HG03175 (cell line): ENCODE data around the gene CDS2.

Experiments used
- ATAC-seq: cut with Tn5 transposase; IDR thresholded peaks from one replicate; pipeline ENCODE4 v1.9.1; 2021; ENCODE audit warnings: mild to moderate bottlenecking, moderate library complexity; ENCODE audit not compliant: unreplicated experiment

Gene CDS2

DNA sequence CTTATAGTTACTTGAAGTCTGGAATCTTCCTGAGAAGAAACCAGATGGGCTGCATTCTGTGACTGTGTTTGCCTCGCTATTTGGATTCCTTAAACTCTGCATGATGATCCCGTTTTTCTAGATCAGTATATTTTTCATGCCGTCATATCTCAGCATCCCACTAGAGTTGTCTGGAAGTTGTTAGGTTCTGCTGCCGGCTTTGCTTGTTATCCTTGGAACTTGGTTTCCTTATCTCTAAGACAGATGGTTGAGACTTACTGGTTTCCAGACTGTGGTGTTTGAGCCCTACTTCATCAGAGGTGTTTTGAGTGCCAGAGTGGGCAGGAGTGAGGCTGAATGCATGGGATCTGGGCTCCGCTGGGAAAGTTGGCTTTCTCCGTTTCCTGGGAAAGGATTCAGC lies 50.3 kb downstream of the CDS2 start:
- ATAC-seq = no peak

DNA sequence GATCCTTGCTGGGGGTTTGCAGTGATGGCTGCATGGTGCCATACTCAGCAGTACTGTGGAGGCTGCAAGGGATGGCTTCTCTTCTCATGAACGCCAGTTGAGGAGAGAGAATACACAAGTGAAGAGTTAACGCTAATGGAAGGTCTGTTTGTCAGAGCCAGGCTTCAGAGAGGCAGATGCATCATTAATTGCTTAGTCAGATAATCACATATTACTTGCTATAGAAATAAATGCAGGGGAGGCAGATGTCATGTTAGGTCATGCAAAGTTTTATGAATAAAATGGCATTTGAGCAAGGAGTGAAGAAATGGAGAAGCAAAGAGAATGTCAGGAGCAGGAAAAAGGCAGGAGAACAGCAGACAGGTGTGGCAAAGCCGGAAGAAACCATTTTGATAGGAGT lies 51.2 kb downstream of the CDS2 start:
- no peak for ATAC-seq

- no peak for ATAC-seq
These were observed 53.6 kb downstream of the CDS2 start for GRCh38 chr20:5180421-5180820.

DNA sequence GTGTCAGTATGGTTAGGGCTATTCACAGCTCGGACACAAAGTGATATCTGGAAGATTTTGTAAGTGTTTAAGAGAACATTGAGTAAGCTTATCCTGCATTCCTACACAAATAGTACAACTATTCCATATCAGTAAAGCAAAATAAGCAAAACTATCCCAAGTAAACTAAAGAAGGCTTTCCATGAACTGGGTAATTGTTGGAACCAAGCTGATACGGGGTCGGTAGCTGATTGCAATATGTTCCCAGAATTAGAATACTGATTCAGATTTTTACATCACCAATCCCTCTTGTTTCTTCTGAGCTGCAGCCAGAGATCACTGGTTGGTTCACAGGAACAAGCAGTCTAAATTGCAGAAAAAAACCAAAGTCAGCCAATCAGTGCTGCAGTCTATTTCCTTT lies 54.1 kb downstream of the CDS2 start:
- ATAC-seq = no peak

- ATAC-seq = no peak
These were observed 54.7 kb downstream of the CDS2 start for GRCh38 chr20:5181492-5181891.

- no peak for ATAC-seq
These were observed 55.1 kb downstream of the CDS2 start for GRCh38 chr20:5181958-5182357.

DNA sequence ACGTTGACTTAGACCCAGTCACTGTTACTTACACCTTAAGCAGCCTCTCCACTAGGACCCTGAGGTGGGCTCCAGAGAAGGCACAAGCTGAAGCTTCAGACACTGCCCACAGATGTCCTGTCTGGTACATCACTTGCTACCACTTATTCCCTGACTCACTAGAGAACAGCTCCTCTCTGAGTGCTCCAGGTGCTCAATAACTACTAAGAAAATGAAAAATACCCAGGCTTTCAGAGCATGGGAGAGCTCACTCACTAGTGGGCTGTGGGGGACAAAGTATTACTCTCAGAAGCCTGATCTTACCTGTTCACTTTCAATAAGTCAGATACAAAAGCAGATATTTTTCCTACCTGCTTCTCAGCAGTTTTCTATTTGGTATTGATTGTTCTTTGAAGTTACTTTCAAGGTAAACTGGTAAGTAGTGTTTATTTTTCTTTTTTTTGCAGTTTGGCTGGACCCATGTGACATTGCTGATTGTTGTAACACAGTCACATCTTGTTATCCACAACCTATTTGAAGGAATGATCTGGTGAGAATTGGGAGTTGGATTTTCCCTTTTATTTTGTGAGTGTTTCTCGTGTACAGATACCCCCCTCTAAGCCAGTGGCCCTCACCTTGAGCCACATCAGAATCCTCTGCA lies 55.9 kb downstream of the CDS2 start:
- ATAC-seq = no peak

DNA sequence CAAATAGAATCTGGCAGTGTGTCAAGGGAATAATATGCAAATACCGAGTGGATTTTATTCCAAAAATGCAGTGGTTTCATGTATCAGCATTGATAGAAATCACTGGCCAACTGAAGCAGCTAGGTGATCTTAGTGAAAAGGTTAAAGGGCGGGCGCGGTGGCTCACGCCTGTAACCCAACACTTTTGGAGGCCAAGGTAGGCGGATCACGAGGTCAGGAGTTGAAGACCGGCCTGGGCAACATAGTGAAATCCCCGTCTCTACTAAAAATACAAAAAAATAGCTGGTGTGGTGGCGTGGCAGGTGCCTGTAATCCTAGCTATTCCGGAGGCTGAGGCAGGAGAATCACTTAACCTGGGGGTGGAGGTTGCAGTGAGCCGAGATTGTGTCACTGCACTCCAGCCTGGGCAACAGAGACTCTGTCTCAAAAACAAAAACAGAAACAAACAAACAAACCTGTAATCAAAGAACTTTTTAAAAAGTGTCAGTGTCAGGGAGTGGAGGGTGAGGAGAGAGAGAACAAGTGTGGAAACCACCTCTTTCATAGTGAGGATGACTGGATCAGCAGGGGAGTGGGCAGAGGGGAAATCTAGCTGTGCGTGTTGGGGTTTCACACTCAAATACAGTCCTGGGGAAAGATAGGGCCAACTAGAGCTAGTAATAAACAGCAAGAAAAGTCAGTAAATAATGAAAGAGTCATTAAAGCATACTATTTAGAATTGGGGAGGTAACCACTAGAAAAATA lies 57.1 kb downstream of the CDS2 start:
- ATAC-seq = no peak

DNA sequence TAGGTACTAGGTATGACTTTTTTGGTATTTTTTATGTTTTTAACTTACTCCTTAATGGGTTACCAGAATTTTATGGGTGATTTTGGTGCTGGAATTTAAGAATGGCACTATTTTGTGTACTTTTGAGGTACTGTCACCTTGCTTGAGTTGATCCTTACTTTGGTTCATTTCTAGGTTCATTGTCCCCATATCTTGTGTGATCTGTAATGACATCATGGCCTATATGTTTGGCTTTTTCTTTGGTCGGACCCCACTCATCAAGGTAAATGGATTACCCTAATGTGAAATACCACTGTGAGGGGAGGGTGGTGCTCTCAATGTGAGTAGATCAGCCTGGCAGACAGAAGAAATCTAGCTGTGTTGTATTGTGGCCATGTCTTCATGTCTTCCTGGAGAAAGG lies 57.9 kb downstream of the CDS2 start:
- ATAC-seq = no peak

- no peak for ATAC-seq
These were observed 60.3 kb downstream of the CDS2 start for GRCh38 chr20:5187122-5187521.

DNA sequence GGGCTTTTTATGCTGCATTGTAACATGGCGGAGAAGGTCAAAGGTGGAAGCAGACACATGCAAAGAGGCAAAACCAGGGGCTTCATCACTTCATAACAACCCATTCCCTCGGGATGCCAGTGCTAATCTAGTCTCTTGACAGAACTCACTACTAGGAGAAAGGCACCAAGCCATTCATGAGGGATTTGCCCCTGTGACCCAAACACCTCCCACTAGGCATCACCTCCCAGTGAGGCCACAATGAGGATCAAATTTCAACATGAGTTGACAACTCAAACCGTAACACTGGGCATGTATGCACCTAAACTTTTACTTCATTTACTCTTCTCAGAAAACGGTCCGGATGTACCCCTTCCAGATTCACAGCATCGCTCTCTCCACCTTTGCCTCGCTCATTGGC lies 61.9 kb downstream of the CDS2 start:
- ATAC-seq = no peak

GRCh38 chr20:5189917-5190316 lies 63.1 kb downstream of the CDS2 start:
- no peak for ATAC-seq

- ATAC-seq = no peak
These were observed 63.6 kb downstream of the CDS2 start for GRCh38 chr20:5190444-5190843.

DNA sequence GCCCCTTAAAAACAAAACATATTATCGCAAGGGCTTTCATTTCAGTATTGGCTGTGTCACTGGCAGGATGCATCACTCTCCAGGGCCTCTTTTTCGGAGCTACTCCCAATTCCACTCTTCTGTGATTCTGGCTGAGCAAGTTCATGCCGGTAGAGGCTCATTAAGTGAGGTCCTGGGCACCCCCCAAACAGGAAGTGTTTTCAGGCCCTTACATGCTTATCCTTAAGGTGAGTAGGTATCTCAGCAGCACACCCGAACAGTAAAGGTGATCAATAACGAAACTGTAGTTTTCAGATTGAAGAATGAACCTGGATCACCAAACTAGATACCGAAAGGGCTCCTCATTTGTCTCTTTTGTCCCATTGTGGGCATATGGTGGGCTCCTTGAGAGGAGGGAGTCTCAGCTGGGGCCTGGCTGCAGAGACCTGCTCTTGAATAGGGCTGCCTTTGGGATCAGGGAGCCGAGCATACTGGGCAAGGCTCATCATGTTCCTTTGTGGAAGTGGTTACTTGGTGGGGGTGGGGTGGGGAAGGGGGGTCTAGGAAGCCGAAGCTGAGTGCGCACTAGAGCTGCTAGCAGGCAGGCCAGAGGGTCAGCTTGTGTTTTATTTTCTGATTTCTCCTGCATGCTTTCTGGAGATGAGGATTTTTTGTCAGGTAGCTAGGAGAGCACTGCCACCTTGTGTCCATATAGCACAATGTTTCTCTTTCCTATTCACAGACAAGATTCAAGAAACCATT lies 65.2 kb downstream of the CDS2 start:
- no peak for ATAC-seq

DNA sequence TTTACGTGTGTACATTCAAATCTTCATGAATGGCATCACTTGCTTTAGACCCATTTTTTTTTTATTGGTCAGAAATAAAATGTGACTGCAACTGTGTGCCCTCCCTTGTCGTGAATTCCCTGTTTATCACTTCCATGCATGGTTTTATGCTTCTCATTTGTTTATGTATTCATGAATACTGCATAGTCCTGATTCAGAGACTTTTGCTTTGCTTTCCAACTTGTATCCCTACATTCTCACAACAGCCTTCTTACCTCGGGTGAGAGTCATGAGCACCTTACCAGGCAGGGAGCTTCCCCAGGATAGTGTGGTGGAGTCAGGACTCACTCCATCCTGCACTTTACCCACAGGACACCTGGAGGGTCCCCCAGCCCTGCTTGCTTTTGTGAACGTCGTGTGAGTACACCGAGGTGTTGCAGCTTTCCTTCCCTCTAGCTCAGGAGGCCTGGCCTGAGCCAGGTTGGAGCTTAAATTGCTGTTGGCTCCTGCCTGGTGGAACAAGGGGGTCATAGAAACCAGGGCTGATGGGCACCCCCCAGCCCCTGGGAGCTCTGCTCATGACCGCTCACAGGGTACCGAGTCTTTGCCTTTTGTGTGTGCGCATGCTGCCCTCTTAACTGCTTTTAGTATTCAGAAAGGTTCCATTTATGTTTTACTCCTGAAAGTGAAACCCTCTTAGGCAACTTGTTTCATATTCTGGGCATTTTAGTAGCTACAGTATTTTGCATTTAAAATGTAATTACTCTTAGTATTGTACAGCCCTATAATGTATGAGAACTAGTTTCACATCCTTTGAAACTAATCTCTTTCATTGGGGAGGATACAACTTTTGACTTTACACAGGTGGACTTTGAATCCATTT lies 66.0 kb downstream of the CDS2 start:
- peak; percentile 48 for ATAC-seq

- ATAC-seq = no peak
These were observed 68.8 kb downstream of the CDS2 start for GRCh38 chr20:5195655-5196054.

GRCh38 chr20:5196149-5196548 lies 69.3 kb downstream of the CDS2 start:
- ATAC-seq = no peak

DNA sequence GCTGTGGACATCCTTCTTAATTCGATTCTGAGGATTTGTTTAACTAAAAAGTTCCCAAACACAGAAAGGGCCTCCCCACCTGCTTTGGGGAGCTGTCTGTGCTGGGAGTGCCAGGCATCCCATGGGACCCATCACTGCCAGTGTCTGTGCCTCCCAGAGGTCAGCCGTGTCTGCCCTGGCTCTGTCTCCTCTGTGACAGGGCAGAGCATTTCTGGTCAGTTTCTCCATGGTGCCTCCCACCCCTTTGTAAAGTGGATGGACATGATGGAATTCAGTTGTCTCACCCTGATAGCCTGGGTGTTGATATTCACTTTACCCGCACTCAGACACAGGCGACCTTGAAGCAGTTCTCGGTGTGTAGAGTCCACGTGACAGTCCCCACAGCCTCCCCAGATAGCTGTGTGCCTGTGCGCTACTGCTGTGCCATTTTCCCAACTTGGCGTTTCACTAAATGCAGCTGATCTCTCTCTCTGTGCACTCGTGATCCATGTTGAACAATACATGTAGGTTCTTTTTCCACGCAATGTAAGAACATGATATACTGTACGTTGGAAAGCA lies 70.5 kb downstream of the CDS2 start:
- no peak for ATAC-seq

DNA sequence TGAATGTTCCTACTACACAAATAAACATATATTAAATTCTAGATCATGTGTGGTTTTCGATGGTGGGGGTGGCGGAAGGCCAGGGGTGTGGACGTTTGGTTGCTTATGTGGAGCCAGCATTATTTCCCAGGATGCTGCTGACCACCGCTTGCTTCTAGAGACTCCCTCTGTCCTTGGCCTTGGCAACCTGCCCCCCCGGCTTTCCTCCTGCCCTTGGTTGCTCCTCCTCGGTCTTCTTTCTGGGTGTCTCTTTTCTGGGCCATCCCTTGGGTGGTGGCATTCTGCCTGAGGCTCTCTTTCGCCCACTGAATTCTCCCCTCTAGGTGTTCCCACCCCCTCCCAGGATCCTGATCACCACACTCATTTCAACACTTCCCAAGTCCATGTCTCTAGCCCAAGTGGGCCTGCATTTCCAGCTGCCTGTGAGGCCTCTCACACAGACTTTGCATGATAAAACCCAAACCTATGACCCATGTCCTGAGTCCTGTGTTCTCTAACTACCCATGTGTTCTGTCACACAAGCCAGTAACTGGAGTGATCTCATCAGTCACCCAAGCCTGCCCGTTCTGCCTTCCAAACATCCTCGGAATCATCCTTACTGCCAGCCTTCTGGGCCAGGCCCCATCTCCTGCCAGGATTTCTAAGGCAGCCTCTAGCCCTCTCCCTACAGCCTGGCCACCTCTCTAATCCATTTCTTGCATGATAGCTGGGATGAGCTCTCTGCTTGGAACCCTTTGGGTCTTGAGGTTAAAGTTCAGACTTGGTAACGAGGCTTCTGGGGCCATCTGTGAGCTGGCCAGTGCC lies 71.2 kb downstream of the CDS2 start:
- no peak for ATAC-seq

DNA sequence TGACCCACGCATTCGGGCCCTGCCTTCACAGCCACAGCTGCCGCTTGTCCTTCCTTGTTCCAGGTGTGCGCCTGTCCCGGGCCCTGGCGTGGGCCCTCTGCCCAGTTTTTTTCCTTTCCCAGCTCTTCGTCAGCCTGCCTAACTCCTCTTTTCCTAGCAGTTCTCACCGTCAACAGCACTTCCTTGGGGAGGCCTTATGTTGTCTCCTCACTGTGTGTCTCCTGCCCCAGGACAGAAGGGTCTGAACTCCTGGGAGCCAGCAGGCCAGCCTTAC lies 71.8 kb downstream of the CDS2 start:
- no peak for ATAC-seq
